Chondrocyte (in vitro differentiated cells): ENCODE measurements around the gene KRT4. TPM values are rescaled to one million over a fixed set of nuclear protein-coding genes. Genes with fewer than 3 reads are reported as not detected.

ENCODE experiments used
- DNase-seq: peaks from one replicate; pipeline ENCODE4 v3.0.0; 2021; ENCODE audit warnings: mixed read lengths, low spot score
- H3K27ac Mint-ChIP-seq: one replicate; pipeline ENCODE4 v1.8.0; 2021; ENCODE audit warnings: mild to moderate bottlenecking, moderate library complexity, mixed read lengths; ENCODE audit not compliant: unreplicated experiment
- H3K27me3 Mint-ChIP-seq: 2 replicates; pipeline ENCODE4 v1.8.0; 2021; ENCODE audit warnings: low read depth, mixed read lengths
- H3K36me3 Mint-ChIP-seq: 2 replicates; pipeline ENCODE4 v1.8.0; 2021; ENCODE audit warnings: low read depth, mixed read lengths
- H3K4me1 Mint-ChIP-seq: 2 replicates; pipeline ENCODE4 v1.8.0; 2021; ENCODE audit warnings: low read depth, mild to moderate bottlenecking, mixed read lengths
- H3K4me3 Mint-ChIP-seq: one replicate; pipeline ENCODE4 v1.8.0; 2021; ENCODE audit warnings: mild to moderate bottlenecking, moderate library complexity, mixed read lengths; ENCODE audit not compliant: unreplicated experiment
- H3K9me3 Mint-ChIP-seq: 2 replicates; pipeline ENCODE4 v1.8.0; 2021; ENCODE audit warnings: low read depth, mixed read lengths
- total RNA-seq: library from RNA; stranded (reverse); gene quantifications from 3 replicates; pipeline ENCODE4 v1.2.1, GENCODE V29; 2021
- TF ChIP-seq, protein P1 (sequence below): fragments of 200-600 bp; sonication (generic); IDR thresholded peaks from 2 replicates; pipeline ENCODE4 v1.5.0; 2021; ENCODE audit warnings: antibody characterized with exemption, mild to moderate bottlenecking, moderate library complexity

Gene KRT4
- total RNA-seq, 1 donor from 2014 or later = 0.90 TPM

DNA sequence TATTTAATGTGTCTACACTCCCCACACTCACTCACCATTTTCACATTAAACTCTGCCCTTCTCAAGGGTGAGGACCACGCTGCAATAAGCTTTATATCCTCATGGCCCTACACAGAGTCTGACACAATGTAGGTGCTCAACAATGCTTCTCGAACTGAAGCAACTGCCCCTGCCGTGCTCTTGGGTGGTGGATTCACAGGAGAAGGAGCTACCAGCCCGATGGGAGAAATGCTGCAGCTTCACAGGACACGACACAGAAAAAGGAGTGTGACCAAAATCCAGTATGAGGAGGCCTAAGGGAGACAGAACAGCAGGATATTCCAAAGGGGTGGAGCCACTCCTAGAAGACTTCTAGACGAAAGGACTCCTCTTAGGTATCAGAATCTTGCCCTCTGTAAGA, 11.5 kb downstream of the KRT4 start:
- H3K27ac Mint-ChIP-seq = no peak overlapping the region
- no peaks in the 10 kb centered on the region for H3K36me3 Mint-ChIP-seq
- peaks cover 10% of the 10 kb centered on the region for H3K4me1 Mint-ChIP-seq
- TF ChIP-seq, protein P1, sequence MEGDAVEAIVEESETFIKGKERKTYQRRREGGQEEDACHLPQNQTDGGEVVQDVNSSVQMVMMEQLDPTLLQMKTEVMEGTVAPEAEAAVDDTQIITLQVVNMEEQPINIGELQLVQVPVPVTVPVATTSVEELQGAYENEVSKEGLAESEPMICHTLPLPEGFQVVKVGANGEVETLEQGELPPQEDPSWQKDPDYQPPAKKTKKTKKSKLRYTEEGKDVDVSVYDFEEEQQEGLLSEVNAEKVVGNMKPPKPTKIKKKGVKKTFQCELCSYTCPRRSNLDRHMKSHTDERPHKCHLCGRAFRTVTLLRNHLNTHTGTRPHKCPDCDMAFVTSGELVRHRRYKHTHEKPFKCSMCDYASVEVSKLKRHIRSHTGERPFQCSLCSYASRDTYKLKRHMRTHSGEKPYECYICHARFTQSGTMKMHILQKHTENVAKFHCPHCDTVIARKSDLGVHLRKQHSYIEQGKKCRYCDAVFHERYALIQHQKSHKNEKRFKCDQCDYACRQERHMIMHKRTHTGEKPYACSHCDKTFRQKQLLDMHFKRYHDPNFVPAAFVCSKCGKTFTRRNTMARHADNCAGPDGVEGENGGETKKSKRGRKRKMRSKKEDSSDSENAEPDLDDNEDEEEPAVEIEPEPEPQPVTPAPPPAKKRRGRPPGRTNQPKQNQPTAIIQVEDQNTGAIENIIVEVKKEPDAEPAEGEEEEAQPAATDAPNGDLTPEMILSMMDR = no peak
- H3K9me3 Mint-ChIP-seq = no peaks in the 10 kb centered on the region
- DNase-seq = no peak
- peaks cover 31% of the 10 kb centered on the region for H3K27me3 Mint-ChIP-seq
- no peak overlapping the region for H3K4me3 Mint-ChIP-seq

DNA sequence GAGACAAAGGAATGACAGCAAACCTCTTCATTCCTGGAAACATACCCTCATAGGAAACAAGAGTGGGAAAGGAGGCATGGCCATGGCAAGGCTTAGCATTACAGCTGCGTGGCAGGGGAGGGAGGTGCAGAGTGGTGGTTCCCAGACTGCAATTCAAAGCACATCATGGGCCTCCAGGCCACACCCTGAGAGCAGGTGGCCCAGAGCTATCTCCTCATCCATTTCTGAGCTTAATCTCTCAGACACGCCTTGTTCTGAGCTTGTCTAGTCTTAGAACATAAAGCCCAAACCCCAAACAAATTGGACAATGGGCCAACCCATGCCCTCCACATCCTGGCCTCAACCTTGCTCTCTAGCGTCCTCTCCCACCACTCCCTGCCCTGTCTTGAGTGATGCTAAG, 12.1 kb downstream of the KRT4 start:
- TF ChIP-seq, protein P1 = no peak
- H3K27me3 Mint-ChIP-seq = peaks cover 27% of the 10 kb centered on the region
- no peaks in the 10 kb centered on the region for H3K9me3 Mint-ChIP-seq
- no peak overlapping the region for H3K4me3 Mint-ChIP-seq
- H3K36me3 Mint-ChIP-seq = no peaks in the 10 kb centered on the region
- peaks cover 10% of the 10 kb centered on the region for H3K4me1 Mint-ChIP-seq
- no peak for DNase-seq
- no peak overlapping the region for H3K27ac Mint-ChIP-seq

DNA sequence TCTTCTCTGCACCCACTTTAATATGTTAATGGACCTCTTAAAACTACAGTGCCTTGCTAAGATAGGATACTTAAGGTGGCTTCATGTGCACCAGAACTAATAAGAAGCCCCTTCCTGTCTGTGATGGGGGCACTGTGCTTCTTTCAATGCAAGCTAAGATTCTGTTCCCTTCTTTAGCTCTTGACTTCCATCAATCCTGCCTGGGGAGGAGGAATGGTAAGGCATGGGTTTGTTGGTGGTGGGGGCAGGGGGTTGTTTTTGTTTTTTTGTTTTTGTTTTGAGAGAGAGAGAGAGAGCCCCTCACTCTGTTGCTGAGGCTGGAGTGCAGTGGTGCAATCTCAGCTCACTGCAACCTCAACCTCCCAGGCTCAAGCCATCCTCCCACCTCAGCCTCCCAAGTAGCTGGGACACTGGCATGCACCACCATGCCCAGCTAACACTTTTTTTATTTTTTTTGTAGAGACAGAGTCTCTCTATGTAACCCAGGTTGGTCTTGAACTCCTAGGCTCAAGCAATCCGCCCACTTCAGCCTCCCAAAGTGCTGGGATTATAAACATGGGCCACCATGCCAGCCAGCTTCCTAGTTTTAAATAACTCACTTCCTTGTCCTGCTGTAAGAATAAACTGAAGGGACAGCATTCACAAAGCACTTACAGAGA, 13.5 kb downstream of the KRT4 start:
- H3K9me3 Mint-ChIP-seq = no peaks in the 10 kb centered on the region
- peaks cover 10% of the 10 kb centered on the region for H3K4me1 Mint-ChIP-seq
- no peak for DNase-seq
- TF ChIP-seq, protein P1 = no peak
- no peaks in the 10 kb centered on the region for H3K36me3 Mint-ChIP-seq
- H3K27ac Mint-ChIP-seq = no peak overlapping the region
- H3K4me3 Mint-ChIP-seq = no peak overlapping the region
- H3K27me3 Mint-ChIP-seq = peaks cover 20% of the 10 kb centered on the region

DNA sequence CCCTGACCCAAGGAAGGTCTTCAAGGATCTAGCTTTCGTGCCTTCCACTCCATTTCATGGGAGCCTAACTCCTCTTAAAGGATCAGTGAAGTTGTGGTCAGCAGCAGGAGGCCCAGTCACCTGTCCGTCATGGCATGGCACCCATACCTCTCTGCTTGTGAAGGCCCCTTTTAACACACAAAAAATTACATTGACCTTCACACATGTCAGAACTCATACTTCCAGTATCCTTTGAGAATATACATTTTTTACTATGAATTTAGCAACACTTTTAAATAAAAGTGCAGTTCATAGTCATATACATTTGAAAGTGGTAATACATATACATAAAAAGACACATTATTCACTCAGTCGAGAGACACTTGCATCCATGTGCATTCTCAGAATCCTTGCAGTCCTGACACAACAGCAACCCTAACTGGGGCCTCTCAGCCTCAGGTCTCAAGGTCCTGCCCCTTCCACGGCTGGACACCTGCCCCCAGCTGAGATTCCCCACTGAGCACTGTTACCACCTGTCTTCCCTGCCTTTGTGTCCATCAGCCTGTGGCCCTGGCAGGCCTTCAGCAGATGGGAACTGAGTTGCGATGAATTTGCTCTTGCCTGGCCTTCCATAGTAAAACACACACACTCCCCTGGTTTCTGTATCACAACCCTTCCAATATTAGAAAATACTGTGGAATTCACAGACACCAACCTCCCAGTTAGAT, 14.3 kb downstream of the KRT4 start:
- no peak overlapping the region for H3K4me3 Mint-ChIP-seq
- peaks cover 10% of the 10 kb centered on the region for H3K4me1 Mint-ChIP-seq
- H3K27me3 Mint-ChIP-seq = peaks cover 17% of the 10 kb centered on the region
- TF ChIP-seq, protein P1 = no peak
- no peaks in the 10 kb centered on the region for H3K9me3 Mint-ChIP-seq
- no peaks in the 10 kb centered on the region for H3K36me3 Mint-ChIP-seq
- no peak overlapping the region for H3K27ac Mint-ChIP-seq
- no peak for DNase-seq

DNA sequence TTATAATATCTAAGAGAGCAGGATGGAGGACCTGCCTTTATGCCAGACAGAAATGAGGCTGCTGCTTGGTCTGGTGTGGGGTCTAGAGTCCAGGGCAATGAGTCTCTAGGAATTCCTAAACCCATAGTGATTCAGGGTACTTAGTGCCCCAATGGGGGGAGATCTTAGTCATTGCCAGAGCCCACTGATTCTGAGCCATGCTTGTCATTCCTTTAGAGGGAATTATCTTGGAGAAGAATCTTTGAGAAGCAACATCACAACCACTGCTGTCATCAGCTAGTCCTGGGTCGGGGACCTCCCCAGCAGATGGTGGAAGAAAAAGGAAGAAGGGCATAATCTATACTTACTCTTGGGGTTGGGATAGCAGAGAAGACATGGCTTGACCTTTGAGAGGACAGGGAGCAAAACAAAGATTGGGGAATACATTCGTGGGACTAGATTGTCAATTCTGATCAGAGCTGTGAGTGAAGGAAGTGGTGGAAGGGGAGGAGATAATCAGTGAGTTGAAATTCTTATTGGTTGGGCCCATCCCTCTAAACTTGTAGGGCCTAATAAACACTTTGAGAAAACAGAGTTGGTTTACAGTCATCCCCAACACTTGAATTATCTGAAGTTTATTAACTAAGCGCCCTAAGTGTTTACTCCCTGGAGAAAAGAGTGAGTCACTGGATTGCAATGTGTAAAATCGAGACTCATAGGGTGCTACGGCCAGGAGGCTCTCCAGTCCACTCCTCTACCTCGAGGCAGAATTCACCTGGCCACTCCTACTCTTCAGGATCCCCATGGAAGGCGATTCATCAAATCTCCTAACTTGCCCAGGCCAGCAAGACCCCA, 15.0 kb downstream of the KRT4 start:
- Mint-ChIP-seq H3K4me3 (no peak overlapping the region), H3K36me3 (no peaks in the 10 kb centered on the region), H3K27ac (no peak overlapping the region), H3K27me3 (peaks cover 25% of the 10 kb centered on the region), H3K9me3 (no peaks in the 10 kb centered on the region), H3K4me1 (peaks cover 10% of the 10 kb centered on the region)
- TF ChIP-seq, protein P1 = no peak
- DNase-seq = no peak
